ENCODE measurements around the gene TBX4.

TBX4 gene

DNA sequence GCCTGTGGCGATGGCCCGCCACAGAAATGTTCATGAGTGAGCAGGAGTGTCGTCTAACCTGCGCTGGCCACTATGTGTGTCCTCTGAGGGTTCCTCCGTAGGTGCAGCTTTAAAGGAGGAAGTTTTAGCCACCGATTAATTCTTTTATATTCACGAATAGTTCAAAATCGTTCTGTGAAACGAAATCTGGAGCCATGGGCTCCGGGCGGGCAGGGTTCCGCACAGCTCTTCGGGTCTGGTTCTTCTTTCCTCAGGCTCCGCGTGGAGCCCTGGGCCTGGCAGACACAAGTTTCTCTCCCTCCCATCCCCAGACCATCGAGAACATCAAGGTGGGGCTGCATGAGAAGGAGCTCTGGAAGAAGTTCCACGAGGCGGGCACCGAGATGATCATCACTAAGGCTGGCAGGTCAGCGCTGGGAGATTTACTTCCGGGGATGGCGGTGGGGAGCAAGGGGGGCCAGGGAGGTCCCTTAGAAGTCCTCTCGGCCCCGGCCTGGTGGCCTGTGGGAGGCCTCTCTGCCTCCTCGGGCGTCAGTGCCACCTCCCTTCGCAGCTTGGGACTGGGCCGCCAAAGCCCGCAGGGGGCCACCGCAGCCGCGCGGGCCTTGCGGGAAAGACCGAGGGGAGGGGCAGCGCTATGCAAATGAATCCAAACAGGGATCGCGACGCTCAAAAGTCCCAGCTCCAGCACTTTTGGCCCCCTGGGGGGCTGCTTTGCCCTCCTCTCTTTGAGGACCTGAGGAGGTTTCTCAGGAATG, 5.2 kb downstream of the TBX4 start:
- no peak for TF ChIP-seq POLR2AphosphoS5 (IDR thresholded peaks at IDR 0.05; ENCODE audit: low read depth, low read length)
- no peak for TF ChIP-seq TAF1 (IDR thresholded peaks at IDR 0.05; ENCODE audit: borderline replicate concordance, low read depth, low read length)
- TF ChIP-seq POLR2A (IDR thresholded peaks at IDR 0.05; ENCODE audit: low read depth, low read length): no peak
- FAIRE-seq: no peak
- DNase-seq (ENCODE audit: insufficient read length): no peak

DNA sequence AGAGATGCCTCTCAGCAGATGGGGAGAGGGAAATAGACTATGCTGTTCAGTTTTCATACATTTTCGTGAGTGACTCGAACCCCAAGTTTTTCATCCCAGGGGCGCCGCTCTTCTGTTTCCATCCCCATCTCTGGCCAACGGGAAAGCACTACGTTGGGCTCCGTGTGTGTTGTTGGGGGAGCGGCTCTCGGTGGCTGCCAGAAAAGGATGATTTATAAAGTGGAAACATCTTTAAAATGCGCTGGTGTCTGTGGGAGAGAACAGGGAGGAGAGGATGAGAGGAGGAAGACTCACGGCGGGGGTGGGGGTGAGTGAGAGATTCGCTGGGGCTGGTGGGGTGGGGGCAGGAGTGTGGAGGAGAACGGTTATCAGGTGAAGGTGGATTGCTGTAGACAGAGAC, 5.8 kb downstream of the TBX4 start:
- DNase-seq (ENCODE audit: insufficient read length): no peak
- TF ChIP-seq POLR2AphosphoS5 (IDR thresholded peaks at IDR 0.05; ENCODE audit: low read depth, low read length): no peak
- no peak for TF ChIP-seq TAF1 (IDR thresholded peaks at IDR 0.05; ENCODE audit: borderline replicate concordance, low read depth, low read length)
- TF ChIP-seq POLR2A (IDR thresholded peaks at IDR 0.05; ENCODE audit: low read depth, low read length): no peak
- no peak for FAIRE-seq

DNA sequence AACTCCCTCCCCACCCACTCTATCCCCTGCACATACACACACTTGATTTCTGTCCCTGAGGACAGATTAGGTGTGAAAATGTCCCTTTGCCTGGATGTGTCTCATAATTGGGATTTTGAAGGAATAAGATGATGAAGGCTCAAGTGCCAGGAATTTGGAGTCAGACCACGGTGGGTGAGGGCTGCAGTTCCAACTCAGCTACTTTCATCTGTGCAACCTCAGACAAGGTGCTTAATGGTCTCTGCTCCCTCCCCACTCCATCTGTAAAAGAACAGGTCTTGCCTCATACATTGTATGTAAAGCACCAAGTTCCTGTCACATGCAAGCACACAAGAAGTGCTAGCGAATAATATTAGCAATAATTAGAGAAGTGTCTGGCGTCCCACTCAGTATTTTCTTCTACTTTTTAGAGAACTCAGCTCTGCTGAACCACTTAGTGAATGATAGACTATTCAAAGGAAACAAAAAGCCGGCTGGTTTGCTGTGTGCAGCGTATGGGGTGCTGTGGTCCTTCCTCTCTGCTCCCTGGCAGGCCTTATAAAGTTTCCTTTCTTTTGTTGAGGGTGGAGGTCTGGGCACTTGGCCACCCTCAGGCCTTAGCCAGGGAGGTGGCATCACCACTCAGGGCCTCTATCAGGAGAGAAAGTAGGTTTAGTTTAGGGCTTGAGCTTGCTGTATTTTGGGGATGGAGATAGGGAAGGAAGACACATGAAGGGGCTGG, 6.4 kb downstream of the TBX4 start:
- DNase-seq (ENCODE audit: insufficient read length): no peak
- no peak for FAIRE-seq

GRCh38 chr17:61459142-61459809, 7.1 kb downstream of the TBX4 start:
- FAIRE-seq: no peak
- no peak for DNase-seq (ENCODE audit: insufficient read length)
- no peak for TF ChIP-seq TAF1 (IDR thresholded peaks at IDR 0.05; ENCODE audit: borderline replicate concordance, low read depth, low read length)
- no peak for TF ChIP-seq POLR2A (IDR thresholded peaks at IDR 0.05; ENCODE audit: low read depth, low read length)
- TF ChIP-seq POLR2AphosphoS5 (IDR thresholded peaks at IDR 0.05; ENCODE audit: low read depth, low read length): no peak

More for the DNA sequence above, 6.4 kb downstream of the TBX4 start:
- TF ChIP-seq POLR2A (IDR thresholded peaks at IDR 0.05; ENCODE audit: low read depth, low read length) (no peak), TAF1 (IDR thresholded peaks at IDR 0.05; ENCODE audit: borderline replicate concordance, low read depth, low read length) (no peak), POLR2AphosphoS5 (IDR thresholded peaks at IDR 0.05; ENCODE audit: low read depth, low read length) (no peak)

GRCh38 chr17:61459939-61460718, 7.9 kb downstream of the TBX4 start:
- no peak for DNase-seq (ENCODE audit: insufficient read length)
- TF ChIP-seq POLR2AphosphoS5 (IDR thresholded peaks at IDR 0.05; ENCODE audit: low read depth, low read length) (no peak), POLR2A (IDR thresholded peaks at IDR 0.05; ENCODE audit: low read depth, low read length) (no peak), TAF1 (IDR thresholded peaks at IDR 0.05; ENCODE audit: borderline replicate concordance, low read depth, low read length) (no peak)
- no peak for FAIRE-seq

- FAIRE-seq (no peak), DNase-seq (ENCODE audit: insufficient read length) (no peak)
- no peak for TF ChIP-seq TAF1 (IDR thresholded peaks at IDR 0.05; ENCODE audit: borderline replicate concordance, low read depth, low read length)
- TF ChIP-seq POLR2A (IDR thresholded peaks at IDR 0.05; ENCODE audit: low read depth, low read length): no peak
- TF ChIP-seq POLR2AphosphoS5 (IDR thresholded peaks at IDR 0.05; ENCODE audit: low read depth, low read length): no peak
These were observed 8.8 kb downstream of the TBX4 start for GRCh38 chr17:61460796-61461585.

GRCh38 chr17:61461586-61461966, 9.4 kb downstream of the TBX4 start:
- FAIRE-seq: no peak
- TF ChIP-seq POLR2AphosphoS5 (IDR thresholded peaks at IDR 0.05; ENCODE audit: low read depth, low read length): no peak
- TF ChIP-seq POLR2A (IDR thresholded peaks at IDR 0.05; ENCODE audit: low read depth, low read length): no peak
- no peak for TF ChIP-seq TAF1 (IDR thresholded peaks at IDR 0.05; ENCODE audit: borderline replicate concordance, low read depth, low read length)
- no peak for DNase-seq (ENCODE audit: insufficient read length)

DNA sequence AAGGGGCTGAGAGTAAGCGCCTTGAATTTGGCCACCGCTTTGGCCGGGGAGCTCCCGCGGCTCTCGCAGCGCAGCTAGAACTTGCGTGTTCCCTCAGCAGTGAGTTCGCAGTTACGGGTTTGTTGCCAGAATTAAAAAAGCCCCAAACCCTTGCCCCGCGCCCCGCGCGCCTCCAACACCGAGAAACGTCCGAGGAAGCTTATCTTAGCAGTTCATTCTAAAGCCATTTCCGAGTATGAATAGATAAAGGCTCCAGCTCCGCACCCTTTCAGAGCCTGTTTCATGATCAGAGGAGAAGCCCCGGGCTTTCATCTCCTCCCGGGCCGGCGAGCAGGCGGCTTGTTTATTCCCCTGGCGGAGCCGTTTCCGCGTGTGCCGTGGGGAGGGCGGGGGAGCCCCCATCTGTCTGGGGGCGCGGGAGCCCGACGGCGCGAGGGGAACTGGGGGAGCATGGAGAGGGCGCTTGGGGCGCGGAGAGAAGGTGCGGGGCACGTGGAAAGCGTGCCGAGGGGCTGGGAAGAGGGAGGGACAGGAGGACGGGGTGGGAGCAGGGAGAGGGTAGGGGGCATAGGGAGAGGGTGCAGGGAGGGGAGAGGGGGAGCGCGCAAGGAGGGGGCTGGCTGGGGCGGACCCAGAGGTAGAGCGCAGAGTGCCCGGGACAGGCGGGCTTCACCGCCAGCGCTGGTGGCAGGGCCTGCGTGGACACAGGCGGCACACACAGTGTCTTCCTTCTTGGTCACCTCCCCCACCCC, 9.9 kb downstream of the TBX4 start:
- DNase-seq (ENCODE audit: insufficient read length) (no peak), FAIRE-seq (no peak)
- no peak for TF ChIP-seq POLR2AphosphoS5 (IDR thresholded peaks at IDR 0.05; ENCODE audit: low read depth, low read length)
- no peak for TF ChIP-seq POLR2A (IDR thresholded peaks at IDR 0.05; ENCODE audit: low read depth, low read length)
- no peak for TF ChIP-seq TAF1 (IDR thresholded peaks at IDR 0.05; ENCODE audit: borderline replicate concordance, low read depth, low read length)

DNA sequence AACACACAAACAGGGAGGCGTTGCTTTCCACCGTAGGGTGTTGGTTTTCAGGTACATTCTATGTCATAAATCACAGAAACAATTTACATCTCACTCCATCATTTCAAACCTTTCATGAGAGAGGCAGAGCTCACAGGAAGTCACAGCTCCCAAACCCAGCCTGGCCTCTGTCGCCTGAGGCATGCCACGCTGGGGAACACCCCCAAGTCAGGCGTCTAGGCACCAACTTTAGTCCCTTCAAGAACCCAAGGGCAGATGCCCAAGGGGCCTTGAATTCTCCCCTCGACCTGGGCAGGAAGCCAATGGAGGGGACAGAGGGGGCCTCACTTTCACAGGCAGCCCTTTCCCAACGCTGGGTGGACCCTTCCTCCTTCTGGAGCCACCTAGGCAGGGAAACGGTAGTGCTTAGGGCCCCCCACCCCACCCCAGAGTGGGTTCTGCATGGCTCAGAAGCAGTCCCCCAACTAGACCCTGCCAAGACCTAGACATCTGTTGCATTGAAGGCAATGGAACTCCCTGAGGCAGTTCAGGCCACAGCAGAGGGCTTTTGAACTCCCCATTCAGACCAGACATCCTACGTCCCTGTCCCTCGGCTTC, 10.6 kb downstream of the TBX4 start:
- no peak for FAIRE-seq
- DNase-seq (ENCODE audit: insufficient read length): no peak
- TF ChIP-seq POLR2AphosphoS5 (IDR thresholded peaks at IDR 0.05; ENCODE audit: low read depth, low read length) (no peak), TAF1 (IDR thresholded peaks at IDR 0.05; ENCODE audit: borderline replicate concordance, low read depth, low read length) (no peak), POLR2A (IDR thresholded peaks at IDR 0.05; ENCODE audit: low read depth, low read length) (no peak)
